Stimulated activated CD8-positive, alpha-beta memory T cell treated with anti-CD3 and anti-CD28 coated beads, Interleukin-4, amount 100 ng/mL, for 1 hour (primary cell): ENCODE measurements around the gene LGALS3BP.

Source experiments
- DNase-seq, 2 donors: peaks; one replicate each; pipeline ENCODE4 v3.0.0-alpha.2; 2020; ENCODE audit warnings: low read depth in 2 of 2, low spot score in 1 of 2

LGALS3BP gene

DNA sequence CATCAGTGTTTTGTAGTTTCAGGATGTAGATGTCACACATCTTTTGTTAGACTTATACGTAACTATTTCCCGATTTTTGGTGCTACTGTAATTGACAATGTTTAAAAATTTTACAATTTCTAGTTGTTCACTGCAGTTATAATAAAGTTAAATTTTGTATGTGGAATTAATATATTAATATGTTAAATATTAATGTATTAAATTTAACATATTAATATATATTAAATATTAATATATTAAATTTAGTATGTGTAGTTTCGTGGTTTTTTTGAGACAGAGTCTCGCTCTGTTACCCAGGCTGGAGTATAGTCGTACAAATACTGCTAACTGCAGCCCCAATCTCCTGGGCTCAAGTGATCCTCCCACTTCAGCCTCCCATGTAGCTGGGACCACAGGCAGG is 5.7 kb upstream of the LGALS3BP start:
- no peak for DNase-seq

DNA sequence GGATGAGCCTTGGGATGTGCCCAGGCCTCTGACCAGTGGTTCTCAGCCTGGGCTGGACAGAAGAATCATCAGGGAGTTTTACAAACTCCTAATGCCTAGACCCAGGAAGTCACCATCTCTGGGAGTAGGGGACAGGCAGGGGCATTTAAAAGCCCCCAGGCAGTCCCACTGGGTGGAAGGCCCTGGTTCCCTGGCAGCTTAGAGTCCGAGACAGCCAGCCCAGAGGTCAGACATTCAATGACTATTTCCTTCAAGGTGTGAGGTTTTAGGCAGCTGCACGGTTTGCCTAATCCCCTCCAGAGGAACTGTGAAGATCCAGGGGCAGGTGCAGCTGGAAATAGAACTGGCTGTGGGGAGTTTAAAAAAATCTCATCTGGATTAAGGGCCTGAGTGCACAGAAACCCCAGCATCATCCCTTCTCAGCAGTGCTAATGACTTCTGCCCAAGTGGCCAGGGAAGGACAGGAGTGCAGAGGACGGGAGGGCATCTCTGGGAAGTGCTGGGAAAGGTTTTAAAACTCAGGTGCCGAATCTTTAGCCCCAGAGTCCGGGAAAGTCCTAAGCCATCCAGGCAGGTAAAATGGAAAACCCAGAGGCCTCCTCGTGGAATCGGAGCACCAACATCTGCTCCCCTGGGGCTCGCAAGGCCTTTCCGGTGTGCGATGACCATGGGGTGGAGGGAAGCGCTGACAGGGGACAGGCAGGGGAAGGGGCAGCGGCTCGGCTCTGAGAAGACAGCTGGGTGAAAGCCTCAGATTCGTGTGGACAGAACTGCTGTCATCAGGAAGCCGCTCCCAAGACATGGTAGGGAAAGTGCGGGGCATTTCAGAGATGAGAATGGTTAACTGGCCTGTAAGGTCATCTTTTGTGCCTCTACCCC is 1.5 kb upstream of the LGALS3BP start:
- DNase-seq: no peak

DNA sequence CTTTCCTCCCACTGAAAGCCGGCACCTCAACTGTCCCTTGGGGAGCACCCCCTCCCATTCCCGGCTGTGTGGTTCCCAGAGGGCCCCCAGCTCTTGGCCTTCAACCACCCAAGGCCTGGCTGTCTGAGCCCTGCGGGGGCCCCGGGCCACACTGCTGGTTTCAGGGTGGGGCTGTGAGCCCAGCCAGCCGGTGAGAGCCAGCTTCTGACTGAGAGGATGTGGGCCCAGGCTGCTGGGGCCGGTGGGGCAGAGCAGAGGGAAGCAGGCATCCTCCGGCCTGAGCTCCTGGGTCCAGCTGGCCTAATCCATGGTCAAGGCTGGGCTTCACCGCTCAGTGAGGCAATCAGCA is 875 bp upstream of the LGALS3BP start:
- no peak for DNase-seq

DNA sequence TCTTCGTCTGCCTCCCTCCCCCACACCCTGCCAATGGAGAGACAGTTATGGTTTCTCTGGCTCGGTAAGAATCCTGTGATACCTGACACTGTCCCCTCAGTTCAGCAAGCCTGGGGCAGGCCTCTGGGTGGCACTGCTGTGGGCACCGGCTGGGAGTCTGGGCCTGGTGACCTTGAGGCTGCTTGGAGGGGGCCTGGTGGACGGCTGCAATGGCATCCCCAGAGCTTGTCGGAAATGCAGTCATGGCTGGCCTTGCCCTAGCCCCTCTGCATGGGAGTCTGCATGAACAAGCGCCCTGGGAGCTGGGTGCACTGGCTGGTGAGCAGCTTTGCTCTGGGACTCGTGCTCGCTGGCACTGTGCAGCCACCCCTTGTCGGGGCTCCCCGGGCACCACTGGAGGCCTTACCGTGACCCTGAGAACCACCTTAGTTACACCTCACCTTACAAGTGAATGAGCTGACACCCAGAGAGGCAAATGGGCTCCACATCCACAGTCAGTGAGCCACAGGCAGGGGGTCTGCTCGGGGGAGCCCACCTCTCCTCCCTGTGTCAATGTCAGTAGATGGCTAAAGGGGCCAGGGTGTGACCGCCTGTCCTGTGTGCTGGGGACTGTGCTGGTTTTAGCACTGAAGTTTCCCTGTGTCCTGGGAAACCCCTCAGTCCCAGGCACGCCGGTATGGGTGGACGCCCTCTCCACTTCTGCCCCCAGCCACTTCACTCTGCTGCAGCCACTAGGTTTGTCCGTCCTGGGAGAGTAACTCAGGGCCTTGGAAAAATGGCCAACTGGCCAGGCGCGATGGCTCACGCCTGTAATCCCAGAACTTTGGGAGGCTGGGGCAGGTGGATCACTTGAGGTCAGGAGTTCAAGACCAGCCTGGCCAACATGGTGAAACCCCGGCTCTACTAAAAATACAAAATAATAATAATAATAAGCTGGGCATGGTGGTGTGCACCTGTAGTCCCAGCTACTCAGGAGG is 1.4 kb downstream of the LGALS3BP start:
- DNase-seq: no peak

DNA sequence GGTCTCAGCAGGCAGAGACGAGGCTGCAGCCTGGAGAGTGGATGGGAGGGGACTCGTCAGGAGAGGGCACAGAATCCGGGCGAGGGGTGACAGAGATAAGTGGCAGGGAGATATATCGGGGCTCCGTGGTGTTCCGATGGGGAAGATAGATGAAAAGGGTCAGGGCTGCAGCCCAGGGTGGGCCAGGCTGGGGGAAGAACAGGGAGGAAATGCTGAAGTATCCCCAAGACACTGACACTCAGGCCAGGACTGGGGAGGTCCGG is 2.1 kb downstream of the LGALS3BP start:
- no peak for DNase-seq

DNA sequence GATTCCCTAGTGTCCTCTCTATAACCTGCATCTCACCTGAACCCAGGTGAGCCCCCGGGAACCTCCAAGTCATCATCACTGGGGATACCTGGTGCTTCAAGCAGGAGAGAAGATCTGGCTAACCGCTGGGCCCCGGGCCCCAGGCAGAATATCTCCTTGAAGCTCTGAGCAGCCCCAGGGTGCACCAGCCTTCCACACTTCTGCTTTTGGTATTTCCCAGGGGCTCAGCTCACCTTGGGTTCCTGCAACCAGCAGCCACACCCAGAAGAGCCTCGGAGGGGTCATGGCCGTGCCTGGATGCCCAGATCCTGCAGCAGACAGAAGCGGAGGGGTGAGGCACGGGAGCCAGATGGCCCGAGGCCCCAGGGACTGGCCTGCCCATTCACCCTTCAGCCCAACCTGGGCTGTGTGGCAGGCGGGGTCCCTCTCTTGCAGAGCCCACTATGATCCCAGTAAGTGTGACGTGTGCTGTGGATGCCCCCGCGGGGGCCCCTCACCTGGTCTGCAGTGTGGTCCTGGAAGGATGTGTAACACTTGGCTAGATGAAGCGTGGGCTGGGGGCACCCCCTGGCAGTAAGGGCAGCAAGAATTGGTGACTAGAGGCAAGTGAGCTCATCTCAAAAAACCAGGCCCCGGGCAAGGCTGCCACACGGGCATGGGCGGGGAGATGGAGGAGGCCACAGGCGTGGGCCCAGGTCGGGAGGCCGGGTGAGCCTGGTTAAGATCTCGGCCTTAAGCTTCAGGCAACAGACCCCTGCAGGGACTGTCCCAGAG is 2.6 kb downstream of the LGALS3BP start:
- DNase-seq: no peak

DNA sequence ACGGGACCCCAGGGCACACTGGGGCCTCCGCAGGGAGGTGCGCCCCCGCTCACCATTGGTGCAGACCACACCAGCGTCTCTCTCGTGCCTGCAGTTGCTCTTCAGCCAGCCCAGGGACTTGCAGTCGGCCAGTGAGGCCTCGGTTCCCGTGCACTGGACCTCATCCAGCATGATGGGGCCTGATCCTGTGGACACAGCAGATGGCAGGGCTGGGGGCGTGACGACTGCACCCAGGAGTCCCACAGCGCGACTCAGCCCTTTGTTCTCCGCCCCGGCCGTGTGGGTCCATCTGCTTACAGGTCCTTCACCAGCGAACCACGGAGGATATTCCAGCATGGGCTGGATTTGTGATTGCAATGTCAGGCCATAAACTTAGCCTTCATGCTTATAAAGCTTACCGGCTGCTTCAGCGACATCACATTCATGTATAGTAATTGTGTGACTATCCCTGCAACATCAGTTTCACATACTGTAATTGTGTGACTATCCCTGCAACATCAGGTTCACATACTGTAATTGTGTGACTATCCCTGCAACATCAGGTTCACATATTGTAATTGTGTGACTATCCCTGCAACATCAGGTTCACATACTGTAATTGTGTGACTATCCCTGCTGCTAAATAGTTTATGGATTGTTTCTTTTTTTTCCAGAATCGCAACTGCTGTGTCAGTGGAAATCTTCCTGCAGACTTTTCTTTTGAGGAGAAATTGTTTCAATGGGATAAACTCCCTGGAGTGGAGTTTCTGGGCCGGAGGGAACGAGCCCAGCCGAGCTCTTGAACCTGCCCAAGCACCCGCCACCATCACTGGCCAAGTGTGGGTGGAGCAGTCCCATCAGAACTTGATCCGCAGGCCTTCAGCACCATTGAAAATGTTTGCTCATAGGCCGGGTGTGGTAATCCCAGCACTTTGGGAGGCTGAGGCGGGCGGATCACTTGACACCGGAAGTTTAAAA is 4.8 kb downstream of the LGALS3BP start:
- DNase-seq: no peak

DNA sequence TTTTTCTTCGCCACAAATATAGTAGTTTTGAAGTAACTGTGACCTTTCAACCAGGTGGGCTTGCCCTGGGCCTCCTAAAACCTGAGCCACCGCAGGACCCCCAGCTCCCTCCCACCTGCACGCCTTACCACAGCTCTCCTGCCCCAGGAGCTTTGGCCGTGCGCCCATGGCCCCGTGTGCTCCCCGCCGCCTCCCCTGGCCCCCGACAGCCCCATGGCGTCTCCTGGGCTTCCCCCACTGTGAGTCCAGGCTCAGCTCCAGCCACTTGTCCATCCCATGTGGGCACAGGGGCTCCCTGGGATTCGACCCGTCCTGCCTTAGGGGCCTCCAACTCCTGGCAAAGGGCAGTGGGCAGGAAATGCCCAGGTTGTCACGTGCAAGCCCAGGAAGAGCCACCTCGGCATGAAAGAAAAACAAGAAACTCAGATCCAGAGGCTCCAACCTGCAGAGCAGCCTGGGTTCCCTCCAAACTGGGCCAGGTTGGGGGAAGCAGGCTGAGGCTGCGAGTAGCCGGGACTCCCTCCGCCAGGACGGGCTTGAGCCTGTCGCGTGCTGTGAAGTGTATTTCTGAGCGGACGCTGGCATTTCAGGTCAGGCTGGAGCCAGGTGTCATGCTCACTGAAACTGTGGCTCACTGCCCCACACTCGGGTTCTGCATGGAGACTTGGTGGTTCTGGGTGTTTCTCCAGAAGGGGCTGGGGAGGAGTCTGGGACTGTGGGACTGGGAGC is 5.8 kb downstream of the LGALS3BP start:
- no peak for DNase-seq

DNA sequence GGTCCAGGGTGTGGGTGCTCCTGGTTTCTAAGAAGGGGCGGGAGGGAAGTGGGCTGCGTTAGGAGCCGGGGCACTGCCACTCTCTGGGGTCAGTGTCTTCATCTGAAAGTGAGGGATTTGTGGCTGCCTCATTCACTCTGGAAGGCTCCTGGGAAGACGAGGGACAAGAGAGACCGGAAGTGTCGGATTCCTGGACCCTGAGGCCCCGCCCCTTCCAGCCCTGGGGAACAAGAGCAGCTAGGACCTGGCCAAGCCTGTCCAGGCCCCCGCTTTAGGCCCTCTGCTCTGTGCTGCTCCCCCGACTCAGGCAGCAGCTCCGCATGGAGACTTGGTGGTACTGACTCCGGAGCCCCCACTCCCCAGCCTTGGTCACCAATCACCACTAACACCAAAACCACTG is 6.5 kb downstream of the LGALS3BP start:
- DNase-seq: no peak

DNA sequence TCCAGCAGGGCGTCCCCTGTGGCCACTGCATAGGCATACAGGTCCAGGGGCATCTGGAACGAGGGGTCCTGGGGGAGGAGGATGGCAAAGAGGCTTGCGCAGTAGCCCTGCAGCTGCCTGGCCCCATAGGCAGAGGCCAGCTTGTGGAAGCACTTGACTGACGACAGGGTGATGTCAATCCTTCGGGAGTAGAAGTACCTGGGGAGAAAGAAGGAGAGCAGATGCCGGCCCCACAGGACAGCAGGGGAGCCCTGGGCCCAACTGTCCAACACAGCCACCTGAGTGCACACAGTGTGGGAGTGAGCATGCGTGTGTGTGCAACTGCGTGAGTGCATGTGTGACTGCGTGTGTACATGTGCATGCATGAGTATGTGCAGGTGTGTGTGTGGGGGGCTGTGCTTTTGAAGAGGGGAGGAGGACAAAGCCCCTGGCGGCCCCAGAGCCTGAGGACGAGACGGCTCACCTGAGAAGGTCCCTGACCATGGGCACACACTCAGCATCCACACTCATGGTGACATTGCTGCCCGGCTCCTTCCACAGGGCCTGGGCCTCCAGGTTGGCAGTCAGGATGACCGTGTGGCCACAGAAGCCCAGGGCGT is 7.1 kb downstream of the LGALS3BP start:
- no peak for DNase-seq

DNA sequence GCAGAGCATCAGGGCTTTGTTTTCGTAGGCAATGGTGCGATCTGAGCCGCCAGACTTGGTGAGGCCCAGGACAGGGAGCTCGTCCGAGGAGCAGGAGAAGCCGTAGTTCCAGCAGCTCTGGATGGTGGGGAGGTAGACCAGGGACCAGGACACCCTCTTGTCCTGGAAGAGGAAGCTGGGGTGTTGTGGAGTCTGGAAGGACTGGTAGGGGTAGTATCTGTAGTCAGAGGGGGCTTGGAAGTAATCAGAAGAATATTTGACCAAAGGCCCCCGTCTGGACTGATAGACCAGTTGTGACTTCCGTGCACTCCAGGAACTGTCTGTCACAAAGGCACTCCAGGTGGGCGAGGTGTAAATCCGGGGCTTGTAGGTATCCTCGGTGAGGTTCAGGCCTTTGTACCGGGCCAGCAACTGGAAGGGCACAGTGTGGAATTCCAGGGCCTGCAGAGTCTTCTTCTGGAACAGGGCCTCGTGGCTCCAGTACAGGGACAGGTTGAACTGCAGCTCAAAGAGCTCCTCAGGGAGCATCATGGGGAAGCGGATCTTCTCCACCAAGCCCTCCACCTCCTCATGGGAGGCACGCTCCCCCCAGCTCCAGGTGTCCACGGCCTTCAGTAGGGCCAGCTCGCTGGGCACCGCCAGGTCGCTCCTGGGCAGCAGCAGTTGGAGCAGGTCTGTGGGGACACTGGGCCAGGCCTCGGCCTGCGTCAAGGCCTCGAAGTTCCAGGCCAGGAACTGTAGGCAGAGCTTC is 7.8 kb downstream of the LGALS3BP start:
- DNase-seq: no peak

DNA sequence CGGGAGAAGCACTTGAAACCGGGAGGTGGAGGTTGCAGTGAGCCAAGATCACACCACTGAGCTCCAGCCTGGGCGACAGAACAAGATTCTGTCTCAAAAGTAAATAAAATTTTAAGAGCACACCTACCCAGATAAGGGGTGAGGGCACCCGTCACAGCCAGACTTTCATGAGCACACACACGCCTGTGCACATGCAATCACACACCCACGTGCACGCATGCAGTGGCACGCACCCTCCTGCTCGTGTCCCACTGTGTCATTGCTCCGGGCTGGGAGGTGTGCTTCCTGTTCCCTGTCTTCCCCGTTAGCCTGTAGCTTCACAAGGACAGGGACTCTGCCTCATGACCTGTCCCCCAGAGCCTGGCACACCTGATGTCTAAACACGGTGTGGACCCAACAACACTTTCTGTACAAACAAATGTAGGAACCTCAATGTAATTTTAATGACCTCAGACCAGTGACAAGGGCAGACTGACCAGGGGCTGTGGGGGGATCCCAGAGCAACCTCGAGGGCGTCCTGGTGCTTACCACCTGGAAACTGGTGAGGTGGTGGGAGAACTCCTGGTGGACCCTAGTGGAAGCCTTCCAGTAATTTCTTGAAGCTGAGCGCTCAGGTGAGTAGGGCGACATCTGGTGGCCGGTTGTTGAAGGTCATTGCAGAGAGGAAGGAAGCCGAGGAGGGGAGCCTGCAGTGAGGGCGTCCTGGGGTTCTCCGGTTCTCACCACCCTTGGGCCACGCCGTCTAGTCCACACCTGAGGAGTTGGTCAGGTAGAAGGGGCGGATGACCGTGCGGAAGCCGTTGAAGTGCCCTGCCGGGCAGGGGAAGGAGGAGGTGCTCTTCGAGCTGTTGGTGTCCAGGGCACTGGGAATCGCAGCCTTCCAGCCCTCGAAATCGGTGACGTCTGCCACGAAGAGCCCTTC is 8.6 kb downstream of the LGALS3BP start:
- DNase-seq: peak; percentile 51 to 62

DNA sequence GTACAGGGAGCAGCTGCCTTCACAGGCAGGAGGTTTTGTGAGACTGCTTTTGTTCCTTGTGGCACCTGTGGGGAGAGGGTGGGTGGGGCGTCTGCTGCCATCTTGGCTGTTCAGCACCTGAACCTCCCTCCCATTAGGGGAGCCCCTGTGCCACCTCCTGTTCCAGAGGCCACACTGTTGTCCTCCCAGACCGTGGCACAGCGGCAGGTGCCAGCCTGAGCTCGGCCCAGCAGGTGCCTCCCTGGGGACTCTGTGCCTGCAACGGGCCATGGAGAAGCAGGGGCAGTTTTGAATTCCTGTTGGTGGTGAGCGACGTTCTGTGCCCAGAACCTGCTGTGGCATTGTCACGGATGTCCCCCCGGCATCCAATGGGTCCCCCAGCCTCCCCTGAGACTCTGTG is 9.9 kb downstream of the LGALS3BP start:
- DNase-seq: no peak

DNA sequence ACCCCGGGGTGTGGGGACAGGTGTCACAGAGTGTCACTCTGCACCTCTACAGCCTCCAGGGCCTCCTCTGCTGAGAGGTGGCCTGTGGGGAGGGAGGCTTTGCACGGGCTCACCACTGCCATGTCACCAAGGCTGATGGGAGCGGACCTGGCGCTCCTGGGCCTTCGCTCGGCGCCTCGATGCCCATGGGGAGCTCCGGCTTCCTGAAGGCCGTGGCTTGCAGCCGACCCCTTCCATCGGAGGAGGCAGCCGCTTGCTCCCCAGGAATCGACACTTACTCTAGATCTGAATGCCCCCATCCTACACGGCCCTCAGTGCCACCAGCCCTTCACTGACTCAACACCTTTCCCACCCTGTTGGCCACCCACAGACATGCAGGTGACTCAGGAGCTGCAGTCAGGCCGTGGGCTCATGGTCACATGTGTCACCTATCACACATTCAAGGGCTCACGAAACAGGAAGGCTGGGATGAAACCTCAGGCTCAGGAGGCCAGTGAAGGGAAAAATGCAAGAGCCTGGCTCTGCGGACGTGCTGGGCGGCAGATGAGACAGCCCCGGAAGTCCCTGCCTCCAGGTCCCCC is 11.9 kb downstream of the LGALS3BP start:
- no peak for DNase-seq

DNA sequence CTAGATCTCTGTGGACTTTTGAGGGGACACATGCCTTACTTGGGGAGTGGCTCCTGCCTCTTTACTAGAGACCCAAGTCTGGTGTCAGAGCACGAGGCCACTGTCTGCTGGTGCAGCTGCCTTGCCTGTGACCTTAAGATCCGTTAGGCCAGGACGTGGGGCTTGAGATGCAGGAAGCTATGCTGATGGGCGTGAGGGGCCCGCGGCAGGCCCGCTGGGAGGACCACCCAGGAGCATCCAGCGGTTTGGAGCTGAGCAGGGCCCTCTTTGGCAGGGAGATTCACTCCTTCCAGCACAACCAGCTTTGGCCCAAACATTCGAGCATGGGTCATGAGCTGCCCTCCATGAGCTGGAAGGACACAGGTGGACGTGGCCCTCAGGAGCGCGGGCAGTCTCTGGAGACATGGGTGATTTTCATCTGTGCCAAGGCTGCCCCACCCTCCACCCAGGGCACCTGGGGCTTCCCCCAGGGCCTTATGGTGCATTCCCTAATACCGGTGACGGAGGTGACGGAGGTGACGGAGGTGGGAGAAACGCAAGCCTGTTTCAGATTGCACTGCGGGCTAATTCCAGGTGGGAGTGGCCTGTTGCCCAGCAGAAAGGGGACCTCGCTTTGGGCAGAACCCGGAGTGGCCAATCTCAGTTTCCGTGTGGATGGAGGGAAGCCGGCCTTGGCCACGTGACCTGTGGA is 12.7 kb downstream of the LGALS3BP start:
- no peak for DNase-seq

DNA sequence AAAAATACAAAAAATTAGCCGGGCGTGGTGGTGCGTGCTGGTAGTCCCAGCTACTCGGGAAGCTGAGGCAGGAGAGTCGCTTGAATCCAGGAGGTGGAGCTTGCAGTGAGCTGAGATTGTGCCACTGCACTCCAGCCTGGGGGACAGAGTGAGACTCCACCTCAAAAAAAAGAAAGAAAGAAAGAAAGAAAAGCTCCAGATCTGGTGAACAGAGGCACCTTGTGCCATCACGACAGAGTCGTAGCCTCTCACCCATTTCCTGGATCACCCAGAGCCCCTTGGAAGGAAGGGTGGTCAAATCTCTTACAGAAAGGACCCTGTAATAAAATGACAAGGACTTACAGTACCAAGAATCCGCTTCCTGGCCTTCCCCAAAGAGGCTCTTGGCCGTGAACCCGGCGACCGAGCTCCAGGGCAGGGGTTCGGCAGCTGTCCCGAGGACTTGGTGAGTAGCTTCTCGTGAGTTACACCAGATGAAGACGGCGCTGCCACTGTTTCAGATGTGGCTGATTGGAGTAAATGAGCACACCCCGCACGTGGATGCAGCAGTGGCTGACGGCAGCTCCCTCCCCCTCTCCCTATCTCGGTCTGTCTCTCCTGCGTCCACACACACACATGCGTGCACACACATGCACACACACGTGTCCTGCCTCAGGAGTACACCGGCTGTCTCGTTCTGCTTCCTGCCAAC is 13.5 kb downstream of the LGALS3BP start:
- DNase-seq: no peak
